Ammon's horn (tissue), 1 donor: ENCODE results near the gene SLC2A10.
A peak's percentile ranks its signal among the peaks of the same experiment; 100 is the strongest.

Source experiments
- DNase-seq: peaks from one replicate; pipeline ENCODE4 v3.0.0-alpha.2; 2016; ENCODE audit warnings: low spot score

Gene SLC2A10

DNA sequence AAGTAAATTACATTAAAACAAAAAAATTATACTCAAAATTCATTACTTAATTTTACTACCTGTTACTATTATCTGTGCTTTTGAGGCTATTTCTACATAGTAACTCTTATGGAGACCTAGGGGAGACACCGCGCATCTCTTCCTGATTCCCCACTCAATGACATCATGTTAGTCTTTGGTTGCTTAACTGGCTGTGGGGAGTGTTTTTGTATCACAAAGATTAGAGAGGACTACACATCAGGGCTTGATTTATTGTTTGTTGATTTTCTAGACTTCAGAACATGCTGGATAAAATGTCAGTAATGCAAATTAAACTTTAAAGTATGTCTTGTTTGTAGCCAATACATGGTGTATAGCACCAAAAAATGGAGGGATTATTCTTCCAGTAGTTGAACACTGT, 26.0 kb downstream of the SLC2A10 start:
- no peak for DNase-seq

DNA sequence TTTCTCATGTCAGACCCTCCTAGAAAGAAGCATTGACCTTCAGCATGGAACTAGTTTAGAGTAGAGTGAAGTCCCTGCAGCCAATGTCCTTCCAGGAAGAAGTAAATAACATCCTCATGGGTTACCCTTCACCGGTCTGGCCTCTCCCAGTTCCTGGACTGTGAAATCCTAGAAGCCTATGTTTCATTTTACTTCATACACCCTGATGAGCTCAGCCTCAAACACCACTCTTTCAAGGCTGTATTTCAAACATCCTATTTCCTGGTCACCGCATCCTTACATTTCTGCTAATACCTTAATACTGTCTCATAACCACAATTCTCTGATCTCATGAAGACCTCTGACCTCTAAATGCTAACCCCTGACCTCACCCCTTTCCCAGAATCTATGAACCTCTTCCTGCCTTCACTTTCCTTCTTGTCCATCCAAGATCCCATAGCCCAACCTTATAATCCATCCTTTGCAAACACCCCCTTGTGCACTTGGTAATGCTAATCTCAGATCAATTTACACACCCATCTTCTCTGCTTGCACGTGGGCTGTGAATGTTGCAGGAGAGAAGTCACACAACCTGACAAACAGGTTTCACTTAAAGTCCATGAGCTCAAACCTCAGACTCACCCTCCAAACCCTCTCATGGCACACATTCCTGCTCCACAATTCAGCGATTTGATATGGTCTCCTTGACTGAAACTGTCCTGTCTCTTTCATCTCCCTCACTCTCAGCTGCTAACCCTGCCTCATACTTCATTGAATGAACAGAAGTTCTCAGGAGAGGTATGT, 30.2 kb downstream of the SLC2A10 start:
- no peak for DNase-seq

DNA sequence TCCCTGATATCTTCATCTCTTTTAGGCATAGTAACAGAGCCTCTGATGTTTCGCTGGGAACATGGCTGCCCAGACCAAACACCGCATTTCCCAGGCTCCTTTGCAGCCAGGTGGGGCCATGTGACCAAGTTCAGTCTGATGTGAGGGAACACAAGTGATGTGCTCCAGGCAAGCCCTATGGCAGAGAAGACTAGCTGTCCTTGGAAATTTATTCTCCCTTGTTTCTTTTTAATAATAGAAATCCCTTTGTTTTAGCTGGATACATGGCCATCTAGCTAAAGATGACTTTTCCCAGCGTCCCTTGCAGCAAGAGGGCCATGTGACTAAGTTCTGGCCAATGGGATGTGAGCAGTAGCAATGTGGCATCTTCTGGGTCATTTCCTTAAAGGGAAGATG, 30.8 kb downstream of the SLC2A10 start:
- DNase-seq: no peak

DNA sequence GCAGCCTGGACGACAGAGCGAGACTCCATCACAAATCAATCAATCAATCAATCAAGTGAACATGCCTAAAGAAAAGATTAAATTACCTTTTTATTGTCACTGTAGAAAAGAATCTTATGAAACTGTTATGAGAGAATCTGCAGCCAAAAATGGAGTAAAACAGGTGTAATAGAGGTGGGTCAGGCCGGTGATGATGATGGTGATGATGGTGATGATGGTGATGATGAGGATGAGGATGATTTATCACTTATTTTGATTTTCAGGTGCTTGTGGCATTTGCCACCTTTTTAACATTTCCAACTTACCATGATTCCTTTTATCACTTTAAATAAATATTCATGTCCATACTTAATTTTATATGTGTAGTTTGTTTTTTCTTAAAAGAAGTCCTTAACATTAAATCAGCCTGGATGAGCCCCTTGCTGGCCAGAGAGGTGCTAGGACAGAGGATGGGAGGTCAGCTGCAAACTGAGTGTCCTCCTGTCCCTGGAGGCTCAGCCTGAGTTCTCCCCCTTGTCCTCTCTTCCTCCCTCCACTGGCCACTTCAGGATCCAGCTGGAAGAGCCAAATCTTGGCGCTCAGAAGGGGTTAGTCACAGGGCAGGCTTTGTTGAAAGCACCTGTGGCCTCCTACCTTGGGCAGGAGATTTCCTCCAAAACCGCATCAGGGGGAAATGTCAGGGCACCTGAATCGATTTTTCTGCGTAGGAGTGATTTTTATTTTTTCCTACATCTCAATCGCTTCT, 32.6 kb downstream of the SLC2A10 start:
- DNase-seq: no peak

DNA sequence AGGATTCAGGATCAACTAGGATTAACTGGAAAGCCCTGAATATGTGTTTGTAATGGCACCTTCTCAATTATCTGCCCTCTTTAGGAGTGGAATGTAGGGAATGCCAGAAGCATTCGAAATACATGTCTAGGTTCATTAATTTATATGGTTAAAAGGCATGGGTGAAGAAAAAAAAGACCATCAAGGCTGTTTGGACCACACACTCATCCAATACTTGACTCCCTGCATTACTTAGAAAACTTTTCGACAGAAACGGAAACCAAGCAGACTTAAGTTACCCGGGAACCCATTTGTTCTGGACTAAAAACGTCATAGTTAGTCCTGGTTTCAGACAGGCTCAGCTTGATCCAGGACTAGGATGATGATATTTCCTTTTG, 33.2 kb downstream of the SLC2A10 start:
- DNase-seq: no peak

DNA sequence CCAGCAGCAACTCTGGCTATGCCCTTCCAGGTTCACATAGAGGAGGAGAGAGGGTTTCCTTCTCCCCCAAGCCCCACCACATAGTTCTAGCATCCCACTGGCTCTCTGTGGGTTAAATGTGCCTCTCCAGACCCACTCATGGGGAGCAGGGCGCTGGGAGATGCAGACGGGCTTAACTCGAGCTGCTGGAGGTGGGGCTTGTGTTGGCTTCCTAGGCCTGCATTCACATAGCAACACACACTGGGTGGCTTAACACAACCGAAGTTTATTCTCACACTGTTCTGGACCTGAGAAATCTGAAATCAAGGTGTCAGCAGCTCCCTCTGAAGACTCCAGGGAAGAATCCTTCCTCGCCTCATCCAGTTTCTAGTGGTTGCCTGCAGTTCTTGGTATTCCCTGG, 33.6 kb downstream of the SLC2A10 start:
- DNase-seq: no peak

DNA sequence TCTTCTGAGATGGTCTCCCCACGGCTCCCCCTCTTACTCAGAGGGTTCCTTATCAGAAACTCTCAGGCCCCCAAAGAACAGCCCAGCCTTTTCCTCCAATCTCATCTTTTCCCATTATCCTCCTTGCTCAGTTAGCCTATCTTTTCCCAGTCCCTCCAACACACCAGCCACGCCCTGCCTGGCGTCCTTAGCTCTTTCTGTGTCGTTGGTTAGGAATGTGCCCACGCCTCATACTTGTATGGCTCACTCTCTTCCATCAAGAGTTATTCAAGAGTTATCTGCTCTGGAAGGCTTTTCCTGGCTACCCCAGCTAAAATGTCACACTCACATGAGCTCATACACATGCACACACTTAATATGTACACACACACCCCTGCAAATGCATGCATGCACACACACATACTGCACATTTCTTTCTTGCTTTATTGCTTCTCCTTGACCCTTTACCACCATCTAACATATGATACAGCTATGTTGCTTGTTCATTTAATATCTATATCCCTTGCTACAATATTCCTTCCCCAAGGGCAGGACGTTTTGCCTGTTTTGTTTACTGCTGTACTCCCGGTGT, 37.6 kb downstream of the SLC2A10 start:
- no peak for DNase-seq

DNA sequence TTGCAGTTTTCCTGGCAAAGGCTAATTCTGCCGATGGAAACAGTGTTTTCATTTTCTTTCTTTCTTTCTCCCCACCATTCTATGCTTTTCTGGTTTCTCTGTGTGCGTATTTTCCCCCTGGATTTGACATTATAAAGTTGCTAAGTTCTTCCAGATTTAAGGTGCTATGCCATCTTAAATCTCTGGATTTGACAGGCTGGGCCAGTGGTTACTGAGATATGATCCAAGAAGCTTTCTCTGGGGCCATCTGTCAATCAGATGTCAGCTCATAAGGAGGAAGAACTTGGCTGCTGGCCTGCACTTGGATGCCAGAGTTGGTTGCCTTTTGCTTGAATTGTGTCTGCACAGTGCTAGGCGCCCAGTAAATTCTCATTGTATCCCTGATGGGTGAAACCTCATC, 39.7 kb downstream of the SLC2A10 start:
- DNase-seq: no peak

DNA sequence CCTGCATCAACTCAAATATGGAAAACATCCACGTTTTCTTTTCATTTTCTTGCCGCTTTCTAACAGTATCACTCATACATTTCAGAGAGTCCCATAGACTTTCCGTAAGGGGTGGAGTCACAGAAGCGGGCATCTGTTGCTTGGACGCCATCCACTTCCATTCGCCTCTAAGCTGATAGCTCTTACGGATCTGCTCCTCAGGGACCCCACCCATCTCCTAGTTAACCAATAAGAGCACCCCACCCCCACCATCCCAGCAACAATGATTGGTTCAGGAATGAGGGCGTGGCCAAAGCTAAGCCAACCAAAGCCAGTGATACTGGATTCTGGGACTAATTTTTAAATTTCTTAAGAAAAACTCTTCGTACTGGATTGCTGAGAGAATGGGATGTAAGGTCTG, 42.4 kb downstream of the SLC2A10 start:
- DNase-seq: peak; percentile 6

DNA sequence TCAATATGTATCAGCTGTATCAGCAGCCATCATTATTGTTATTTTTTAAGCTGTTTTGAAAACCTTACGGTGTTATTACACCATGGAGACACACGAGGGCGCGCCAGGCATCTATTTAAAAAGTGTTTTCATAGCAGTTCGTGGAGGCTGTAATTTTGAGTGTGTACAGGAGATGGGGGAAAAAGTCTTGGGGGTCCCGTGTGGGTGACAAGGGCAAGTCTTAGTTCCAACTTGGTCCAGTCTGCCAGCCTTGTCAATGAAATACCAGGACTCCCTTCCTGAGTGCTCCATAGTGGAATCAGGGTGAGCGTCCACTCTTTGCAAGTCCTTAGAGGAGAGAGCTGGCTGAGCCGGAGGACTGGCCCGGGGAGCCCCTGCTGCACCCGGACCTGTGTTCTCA, 43.3 kb downstream of the SLC2A10 start:
- DNase-seq: peak; percentile 75

DNA sequence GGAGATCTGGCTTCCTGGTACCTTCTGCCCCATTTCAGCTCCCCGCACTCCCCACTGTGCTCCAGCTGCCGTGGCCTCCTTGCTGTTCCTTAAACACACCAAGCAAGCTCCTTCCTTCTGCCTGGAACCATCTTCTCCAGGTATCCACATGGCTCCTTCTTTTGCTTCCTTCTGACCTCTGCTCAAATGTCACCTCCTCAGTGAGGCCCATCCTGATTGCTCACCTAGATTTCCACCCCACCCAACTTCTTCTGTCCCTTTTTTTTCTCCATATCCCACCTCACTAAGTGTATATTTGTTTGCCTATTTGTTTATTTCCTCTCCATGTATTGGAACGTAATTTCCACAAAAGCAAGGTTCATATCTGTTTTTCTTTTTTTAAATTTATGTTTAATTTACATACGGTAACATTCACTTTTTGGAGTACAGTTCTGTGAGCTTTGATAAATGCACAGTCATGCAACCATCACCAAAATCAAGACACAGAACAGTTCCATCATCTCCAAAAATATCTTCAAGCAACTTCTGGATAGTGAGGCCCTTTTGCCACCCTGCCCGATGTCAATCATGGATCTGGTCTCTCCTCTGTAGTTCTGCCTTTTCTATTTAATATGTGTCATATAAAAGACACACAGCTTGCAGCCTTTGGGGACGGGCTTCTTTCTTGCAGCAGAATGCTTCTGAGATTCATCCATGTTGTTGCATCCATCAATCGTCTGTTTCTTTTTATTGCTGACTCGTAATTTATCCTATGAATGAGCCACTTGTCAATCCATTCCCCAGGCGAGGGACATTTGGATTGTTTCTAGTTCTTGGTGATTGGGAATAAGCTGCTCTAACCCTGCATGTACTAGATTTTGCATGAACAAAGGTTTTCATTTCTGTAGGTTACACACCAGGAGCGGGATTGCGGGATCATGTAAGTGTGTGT, 46.3 kb downstream of the SLC2A10 start:
- no peak for DNase-seq

DNA sequence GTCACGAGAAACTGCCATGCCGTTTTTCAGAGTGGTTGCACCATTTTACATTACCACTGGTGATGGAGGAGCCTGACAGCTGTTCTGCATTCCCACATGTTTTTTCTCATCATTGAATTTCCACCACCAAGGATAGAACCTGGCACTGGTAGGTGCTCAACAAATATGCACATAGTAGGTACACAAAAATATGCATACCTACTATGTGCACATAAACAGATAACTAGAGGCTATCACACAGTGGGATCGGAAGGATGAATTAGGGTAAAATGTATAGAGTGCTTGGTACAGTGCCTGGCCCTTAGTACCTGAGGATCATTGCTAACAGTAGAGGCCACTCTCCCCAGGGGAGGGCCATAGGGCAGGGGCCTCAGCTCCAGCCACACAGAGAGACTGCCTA, 47.0 kb downstream of the SLC2A10 start:
- no peak for DNase-seq

DNA sequence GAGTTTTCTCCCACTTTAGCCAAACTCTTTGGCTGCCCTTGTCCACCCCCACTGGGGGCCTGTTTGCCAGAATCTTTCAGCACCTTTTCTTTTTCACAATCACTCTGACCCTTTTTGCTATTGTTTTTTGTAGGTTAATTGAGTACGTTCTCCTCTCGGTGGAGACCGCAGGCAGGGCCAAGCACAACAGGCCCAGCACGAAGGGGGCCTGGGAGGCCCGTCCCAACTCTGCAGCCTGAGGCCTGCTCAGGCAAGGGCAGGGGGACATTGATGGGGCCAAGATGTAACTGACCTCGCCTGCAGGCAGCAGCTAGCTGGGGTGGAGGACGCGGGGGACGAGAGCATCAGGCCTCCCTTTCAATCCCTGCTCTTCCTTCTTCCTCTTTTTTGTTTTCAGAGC, 47.7 kb downstream of the SLC2A10 start:
- DNase-seq: no peak

DNA sequence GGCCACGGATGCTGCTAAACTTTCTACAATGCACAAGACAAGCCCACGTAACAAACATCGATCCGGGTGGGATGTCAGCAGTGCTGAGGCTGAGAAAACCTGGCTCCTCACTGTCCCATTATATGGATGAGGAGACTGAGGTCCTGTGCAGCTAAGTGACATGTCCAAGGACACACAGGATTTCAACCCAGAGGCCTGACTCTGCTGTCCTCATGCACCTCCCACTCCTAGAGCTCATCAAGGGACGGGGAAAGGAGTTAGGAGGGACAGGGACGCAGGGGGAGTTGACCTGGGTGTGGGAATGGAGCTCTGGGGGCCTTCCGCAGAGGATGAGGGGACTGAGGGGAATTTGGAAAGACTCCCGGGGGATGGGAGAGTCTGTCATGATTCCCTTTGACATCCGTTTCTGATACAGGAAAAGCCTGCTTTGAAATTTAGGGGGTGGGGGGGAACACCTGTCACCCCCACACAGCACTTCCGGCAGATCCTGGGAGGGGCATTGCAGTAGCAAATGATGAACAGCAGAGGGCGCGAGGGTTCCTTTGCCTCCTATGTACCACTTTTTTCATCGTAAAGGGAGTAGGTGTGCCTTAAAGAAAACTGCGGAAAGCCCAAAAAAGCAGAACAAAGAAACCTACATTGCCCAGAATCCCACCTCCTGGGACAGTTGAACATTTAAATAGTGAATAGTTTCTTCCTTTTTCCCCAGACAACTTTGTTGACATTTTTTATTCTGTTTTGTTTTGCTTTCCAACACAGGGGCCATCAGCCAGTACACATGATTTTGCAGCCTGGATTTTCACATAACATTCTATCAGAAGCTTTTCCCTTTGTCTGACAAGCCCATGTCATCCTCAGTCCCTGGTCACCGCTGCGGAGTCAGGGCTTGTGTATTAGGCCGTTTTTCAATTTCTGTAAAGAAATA, 48.6 kb downstream of the SLC2A10 start:
- DNase-seq: peak; percentile 58

DNA sequence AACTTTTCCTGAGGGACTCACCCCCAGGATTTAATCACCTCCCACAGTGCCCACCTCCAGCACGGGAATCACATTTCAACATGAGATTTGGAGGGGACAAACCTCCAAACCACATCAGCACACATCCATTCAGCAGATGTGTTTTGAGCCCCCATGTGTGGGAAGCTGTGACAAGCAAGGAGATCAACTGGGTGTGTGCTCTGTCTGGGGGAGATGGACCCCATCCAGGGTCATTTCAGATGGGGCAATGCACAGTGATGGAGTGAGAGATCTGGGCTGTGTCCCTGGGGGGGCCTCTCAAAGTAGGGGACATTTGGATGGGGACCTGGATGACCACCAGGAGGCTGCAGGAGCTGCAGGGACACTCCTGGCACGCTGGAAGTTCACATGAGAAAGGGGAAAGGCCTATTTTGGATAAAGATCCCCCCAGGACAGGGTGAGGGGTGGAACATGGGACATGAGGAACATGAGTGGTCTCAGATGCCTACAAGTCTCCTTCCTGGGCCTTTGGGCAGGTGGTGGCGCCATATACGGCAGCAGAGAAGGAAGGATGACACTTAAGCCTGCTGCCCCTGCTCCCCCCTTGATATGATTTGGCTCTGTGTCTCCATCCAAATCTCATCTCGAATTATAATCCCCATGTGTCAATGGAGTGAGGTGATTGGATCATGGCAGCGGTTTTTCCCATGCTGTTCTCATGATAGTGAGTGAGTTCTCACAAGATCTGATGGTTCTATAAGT, 49.6 kb downstream of the SLC2A10 start:
- no peak for DNase-seq

DNA sequence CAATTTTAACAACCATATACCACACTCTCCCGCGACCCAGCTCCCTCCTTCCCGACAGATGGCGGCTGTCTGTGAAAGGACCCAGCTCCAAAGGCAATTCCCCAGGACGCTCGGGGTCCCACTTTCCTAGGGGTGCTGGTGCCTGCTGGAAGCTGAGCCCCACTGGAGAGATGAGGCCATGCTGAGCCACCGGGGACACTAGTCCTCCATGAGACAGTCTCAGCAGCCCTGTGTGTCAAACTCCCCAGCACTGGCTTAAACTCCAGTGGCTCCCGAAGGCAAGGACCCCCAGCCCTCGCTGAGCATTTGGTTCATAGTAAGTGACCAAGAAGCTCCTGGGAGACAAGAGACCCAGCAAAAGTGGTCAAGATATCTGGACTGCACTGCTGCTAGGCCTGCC, 52.1 kb downstream of the SLC2A10 start:
- no peak for DNase-seq

DNA sequence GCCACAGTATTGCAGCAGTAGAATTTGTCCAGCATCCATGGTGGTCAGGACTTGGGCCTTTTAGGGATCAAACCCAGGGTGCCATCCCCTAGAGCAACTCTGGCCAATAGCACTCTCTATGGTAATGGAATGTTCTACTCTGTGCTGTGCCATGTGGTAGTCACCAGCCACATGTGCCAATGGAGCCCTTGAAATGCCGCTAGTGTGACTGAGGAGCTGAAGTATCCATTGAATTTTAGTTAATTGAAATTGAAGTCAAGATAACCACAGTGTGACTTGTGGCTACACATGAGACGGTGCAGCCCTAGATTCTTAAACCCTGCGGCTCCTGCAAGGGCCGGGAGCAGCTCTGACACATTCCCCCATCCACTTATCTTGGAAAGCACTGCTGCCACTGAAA, 54.6 kb downstream of the SLC2A10 start:
- DNase-seq: no peak

DNA sequence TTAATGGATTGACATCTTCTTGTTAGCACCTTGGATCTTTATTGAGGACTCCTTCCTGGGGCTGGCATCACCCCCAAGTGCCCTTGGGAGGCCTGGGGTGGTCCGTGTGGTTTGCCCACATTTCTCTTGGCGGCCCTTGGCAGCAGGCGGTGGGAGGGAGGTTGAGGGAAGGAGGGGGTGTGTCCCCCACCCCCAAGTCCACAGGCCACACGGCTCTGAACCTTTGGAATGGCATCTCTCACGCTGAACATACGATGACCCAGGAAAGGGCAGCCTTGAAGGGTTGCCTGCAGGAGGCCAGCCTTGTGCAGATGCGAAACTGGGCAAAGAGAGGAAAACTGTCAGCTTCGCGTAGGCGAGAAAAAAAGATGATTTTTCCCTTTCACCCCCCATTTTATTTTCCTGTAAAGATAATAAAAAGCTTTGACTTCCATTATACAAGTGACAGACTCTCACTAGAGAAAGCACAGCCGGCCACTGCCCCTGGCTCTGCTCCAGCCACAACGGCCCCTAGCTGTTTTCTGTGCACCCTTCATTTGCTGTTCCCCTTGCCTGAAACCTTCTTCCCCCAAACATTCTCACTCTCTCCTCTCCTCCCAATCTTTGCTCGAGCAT, 56.2 kb downstream of the SLC2A10 start:
- no peak for DNase-seq

DNA sequence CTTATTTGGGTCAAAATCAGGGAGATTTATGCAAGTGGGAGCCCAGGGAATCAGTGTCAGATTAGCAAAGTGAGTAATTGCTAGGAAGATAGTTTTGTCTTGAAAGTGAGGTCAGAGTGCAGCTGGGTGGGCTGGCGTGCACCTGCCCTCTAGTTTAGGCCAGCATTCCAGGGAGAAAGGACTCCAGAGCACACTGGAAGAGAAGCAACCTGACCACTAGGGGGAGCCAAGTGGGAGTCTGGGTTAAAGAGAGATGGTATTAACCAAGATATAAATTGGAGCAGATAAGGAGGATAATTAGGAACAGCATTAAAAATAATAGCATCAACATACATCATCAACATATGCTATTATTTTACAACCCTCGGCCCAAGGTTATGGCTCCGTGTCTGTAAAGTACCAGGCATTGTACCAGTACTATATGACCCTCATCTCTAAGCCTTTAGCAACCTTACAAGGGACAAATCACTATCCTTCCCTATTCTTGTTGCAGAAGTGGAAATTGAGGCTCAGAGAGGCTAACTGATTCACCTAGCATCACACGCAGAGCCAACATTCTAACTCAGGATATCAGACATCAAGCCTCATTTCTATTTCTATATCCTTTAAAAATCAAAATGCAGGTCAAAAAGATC, 57.8 kb downstream of the SLC2A10 start:
- DNase-seq: no peak
